RWPE1 (cell line): Measurements from ENCODE around the gene UNC5A.

Source experiments
- CTCF ChIA-PET: fragments of 350-600 bp; sonication (Branson Sonifier 250); formaldehyde crosslinking; extraction: SDS; loops from one replicate; lab custom pipeline; 2021; lab: Yijun Ruan, JAX
- POLR2A ChIA-PET: fragments of 400-600 bp; formaldehyde crosslinking; extraction: SDS; loops from one replicate; lab custom pipeline; 2020; ENCODE audit warnings: antibody characterized with exemption; ENCODE audit not compliant: low non-redundant PET; lab: Yijun Ruan, JAX
- DNase-seq: peaks from one replicate; pipeline ENCODE4 v3.0.0; 2012; ENCODE audit warnings: low spot score
- H3K27ac ChIP-seq: fragments of 450-650 bp; 2 replicates; pipeline ENCODE4 v1.5.1; 2017
- TF ChIP-seq, protein P1 (sequence below): fragments of 450-650 bp; conservative IDR thresholded peaks from 2 replicates; pipeline ENCODE4 v1.5.1; 2017; ENCODE audit warnings: low read depth, mild to moderate bottlenecking

Gene UNC5A

DNA sequence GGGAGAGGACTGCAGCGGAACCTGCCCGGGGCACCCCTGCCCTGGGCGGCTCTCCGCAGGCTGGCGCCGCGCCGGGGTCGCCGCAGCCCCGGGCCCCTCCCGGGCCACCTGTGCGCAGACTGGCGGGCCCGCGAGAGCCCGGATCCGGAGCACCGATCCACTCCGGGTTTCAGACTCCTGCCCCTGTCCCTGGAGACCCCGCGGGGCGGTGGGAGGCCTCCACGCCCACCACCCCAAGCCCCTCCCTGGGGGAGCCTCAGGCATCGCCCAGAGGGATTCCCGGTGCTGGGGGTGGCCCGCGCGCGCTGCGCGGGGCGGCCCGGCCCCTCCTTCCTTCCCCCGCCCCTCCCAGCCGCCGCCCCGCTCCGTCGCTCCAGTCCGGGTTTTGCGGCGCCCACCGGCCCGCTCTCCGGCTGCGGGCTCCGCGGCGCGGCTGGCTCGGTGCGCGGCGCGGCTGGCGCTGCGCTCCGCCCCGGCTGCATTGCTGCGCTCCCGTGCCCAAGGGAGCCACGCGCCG, at the start of gene UNC5A:
Gene UNC5A, plus strand, starts transcription at position 479 of the 517 bp plus-strand sequence. CDS start 192 bp downstream, outside the sequence.
- CTCF ChIA-PET: interaction anchor here (1.5 kb wide), 1 partner anchor 149 kb away, joined by 4 read pairs; no protein-coding TSS in a partner anchor
- DNase-seq: no peak
- H3K27ac ChIP-seq: no peak within 1 kb of the TSS
- POLR2A ChIA-PET: no interaction called here
- TF ChIP-seq, protein P1, sequence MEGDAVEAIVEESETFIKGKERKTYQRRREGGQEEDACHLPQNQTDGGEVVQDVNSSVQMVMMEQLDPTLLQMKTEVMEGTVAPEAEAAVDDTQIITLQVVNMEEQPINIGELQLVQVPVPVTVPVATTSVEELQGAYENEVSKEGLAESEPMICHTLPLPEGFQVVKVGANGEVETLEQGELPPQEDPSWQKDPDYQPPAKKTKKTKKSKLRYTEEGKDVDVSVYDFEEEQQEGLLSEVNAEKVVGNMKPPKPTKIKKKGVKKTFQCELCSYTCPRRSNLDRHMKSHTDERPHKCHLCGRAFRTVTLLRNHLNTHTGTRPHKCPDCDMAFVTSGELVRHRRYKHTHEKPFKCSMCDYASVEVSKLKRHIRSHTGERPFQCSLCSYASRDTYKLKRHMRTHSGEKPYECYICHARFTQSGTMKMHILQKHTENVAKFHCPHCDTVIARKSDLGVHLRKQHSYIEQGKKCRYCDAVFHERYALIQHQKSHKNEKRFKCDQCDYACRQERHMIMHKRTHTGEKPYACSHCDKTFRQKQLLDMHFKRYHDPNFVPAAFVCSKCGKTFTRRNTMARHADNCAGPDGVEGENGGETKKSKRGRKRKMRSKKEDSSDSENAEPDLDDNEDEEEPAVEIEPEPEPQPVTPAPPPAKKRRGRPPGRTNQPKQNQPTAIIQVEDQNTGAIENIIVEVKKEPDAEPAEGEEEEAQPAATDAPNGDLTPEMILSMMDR: no peak

GRCh38 chr5:176761755-176762154, 48.6 kb upstream of the UNC5A start:
- H3K27ac ChIP-seq: no peak overlapping the region
- TF ChIP-seq, protein P1: no peak
- DNase-seq: no peak
- CTCF ChIA-PET: no interaction called here
- POLR2A ChIA-PET: no interaction called here

DNA sequence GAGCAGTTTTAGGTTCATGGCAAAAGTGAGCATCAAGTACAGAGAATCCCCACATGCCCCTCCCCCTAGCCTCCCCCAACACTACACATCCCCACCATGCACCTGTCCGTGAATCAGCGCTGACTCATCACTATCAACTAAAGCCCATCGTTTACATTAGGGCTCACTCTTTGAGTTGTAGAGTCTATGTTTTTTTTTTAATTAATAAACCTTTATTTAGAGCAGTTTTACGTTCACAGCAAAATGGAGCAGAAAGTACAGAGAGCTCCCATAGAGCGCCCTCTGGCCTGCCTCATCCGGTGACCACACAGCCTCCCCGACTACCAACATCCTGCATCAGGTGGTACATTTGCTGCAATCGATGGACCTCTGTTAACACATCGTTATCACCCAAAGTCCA, 47.9 kb upstream of the UNC5A start:
- TF ChIP-seq, protein P1: no peak
- ChIA-PET POLR2A (no interaction called here), CTCF (interaction anchor here (0.6 kb wide), 1 partner anchor 1033 kb away, joined by 5 read pairs; no protein-coding TSS in a partner anchor)
- H3K27ac ChIP-seq: no peak overlapping the region
- DNase-seq: peak; percentile 68

- CTCF ChIA-PET: interaction anchor here (0.7 kb wide), 1 partner anchor 50 kb away, joined by 5 read pairs; no protein-coding TSS in a partner anchor
- POLR2A ChIA-PET: no interaction called here
- H3K27ac ChIP-seq: no peak overlapping the region
- TF ChIP-seq, protein P1: no peak
- no peak for DNase-seq
Measured at GRCh38 chr5:176765687-176766086, 44.7 kb upstream of the UNC5A start.

DNA sequence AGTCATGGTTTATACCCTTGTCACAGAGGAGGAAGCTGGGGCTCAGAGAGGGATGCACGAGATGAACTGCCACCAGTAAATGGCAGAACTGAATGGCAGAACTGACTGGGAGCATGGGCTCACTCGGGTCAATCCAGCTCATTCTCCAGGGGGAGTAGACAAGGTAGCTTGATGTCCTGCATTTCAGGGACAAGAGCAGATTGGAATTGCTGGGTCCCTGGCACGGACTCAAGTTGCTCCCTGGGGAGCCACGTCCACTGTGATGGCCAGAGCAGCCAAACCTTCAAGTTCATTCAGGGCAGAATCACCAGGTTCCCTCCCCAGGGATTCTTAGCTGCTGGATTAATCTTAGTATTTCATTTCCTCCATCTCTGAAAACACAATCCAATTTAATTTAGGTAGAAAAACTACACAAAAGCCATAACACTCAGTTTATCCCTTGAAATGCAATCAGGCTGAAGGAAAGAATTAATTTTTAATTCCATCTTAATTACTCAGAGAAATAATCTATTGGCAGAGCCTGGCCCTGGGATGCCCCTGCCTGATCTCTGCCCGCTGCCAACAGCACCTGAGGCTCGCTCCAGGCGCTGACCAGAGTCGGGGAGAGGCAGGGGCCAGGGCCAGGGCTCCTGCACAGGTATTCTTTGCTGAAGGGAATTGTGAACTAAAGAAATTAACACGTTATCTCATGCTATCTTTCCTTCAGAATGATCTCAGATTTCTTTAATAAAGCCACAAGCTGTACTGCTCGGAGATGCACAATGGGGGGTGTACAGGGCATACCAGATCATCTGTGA, 42.0 kb upstream of the UNC5A start:
- TF ChIP-seq, protein P1: no peak
- CTCF ChIA-PET: no interaction called here
- no peak for DNase-seq
- POLR2A ChIA-PET: no interaction called here
- no peak overlapping the region for H3K27ac ChIP-seq

- CTCF ChIA-PET: no interaction called here
- H3K27ac ChIP-seq: no peak overlapping the region
- POLR2A ChIA-PET: no interaction called here
- DNase-seq: no peak
- TF ChIP-seq, protein P1: no peak
Measured at GRCh38 chr5:176769911-176770310, 40.4 kb upstream of the UNC5A start.
